Measurements from ENCODE around the gene KLF9.
A peak's percentile ranks its signal among the peaks of the same experiment; 100 is the strongest.

Gene KLF9

DNA sequence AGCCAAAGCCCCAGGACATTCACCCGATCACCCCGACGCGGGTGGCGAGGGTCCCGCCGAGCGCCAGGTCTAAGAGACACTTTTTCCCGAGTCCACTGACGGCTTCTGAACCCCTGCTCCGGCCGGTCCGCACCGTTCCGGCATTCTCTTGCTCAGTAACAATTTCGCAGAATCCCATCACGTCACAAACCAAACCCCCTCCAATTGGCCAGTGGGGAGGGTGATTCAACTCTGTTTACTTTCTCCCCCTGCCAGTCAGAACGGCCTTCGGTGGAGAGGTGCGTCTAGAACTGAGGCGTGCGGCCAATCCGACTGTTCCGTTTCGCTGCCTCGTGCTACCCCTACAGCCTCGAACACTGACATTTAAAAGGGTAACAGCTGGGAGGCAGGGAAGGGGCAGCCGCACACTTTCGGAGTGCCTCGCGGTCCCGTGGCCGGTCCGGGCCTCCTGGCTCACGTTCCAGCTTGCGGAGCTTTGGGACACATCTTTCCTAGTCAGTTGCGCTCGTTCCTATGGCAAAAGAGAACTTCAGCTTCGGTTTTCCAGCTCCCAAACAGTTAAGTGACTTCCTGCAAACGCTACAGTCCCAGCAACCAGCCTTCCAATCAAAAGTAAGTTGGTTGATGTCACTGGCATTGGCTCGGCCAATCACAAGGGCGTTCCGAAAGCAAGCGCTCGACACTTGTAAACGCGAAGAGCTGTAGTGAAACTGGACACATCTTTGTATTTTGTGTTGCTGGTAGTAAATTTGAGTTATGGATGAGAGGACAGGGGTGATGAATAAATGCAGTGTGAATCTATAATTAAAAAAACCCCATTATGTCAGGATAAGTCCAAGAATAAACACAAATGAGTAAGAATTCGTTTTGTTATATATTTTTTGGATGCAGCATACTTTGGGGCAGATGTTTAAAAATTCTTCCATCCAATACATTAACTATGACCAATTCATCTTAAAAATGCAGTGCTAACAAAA, at the start of gene KLF9:
Gene KLF9 (minus strand): TSS at position 859 of the 977 bp plus-strand sequence. CDS start 1,294 bp downstream, outside the sequence.
- DNase-seq, result peak; percentile 95

DNA sequence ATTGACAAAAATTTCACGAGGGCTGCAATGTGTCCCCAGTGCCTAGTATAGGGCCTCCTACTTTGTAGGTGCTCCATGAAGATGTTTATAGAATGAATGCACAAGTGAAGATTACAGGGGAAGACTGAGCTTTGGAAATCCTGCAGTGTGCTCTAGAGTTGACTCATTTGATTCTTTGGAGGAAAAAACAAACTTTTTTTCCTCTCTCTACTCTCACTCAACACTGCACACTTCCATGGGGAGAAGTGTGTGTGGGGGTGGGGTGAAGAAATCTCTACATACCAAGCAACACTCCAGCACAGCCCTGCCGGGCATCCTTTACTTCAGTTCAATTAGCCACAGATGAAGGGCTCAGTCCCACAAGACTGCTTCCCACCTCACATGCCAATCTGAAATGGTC, 49.4 kb upstream of the KLF9 start:
- DNase-seq, result no peak

DNA sequence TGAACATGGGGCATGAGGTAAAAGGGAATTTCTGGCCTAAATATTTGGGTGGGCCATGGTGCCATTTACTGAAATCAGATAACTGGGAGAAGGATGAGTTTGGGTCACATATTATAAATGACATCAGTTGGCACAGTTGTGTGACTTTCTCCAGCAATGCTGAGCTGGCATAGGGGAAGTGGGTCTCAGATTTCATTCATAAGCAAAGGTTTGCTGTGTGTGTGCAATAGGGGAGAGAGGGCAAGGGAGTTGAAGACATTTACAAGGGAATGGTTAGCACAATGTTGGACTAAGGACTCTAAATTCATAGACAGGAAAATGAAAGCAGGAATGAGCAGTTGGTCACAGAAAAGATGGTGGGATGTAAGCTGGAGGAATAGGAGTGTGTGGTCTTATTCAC, 47.8 kb upstream of the KLF9 start:
- DNase-seq, result no peak

DNA sequence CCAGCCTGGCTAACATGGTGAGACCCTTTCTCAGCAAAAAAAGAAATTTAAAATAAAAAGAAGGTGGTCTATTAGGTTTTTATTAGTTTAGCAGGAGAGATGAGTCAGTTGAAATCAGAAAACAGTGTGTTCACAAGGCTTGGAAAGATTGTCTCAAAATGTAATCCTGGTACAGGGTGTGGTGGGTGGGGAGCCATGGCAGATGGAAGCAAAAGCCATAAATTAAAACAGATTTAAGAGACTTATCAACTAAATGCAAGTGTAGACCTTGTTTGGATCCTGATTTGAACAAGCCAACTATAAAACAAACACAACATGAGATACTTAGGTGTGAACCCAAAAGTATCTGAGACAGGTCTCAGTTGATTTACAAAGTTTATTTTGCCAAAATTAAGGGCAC, 42.8 kb upstream of the KLF9 start:
- DNase-seq, result no peak

DNA sequence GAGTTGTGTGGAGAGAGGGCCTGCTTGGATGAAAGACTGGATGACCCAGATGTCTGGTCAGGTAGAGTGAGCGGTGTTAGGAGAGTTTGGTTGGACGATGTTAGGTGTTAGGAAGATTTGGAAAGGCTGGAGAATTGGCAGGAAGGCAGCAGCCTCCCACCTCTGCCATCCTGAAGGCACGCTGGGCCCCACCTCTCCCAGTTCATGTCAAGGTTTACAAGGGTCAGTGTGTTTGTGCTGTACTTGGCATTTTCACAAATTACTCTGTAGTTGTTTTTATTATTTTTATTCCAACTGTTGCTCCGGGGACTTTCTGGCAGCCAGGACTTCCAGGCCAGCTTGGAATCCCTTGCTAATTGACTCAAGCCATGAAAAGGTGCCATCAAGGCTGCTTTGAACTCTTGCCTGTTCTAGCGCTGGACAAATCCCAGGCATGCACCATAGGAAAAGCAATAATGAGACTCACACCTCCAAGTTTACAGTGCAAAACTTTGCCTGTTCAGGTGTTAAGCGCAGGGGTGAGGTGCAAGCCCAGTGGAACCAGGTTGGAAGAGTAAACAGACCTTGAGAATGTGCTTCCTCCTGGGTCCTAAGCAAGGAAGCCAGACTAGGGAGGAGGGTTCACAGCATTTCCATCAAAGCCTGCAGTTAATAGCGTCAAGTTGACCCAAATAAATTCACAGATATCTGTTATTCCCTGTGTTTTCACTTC, 41.7 kb upstream of the KLF9 start:
- no peak for DNase-seq

DNA sequence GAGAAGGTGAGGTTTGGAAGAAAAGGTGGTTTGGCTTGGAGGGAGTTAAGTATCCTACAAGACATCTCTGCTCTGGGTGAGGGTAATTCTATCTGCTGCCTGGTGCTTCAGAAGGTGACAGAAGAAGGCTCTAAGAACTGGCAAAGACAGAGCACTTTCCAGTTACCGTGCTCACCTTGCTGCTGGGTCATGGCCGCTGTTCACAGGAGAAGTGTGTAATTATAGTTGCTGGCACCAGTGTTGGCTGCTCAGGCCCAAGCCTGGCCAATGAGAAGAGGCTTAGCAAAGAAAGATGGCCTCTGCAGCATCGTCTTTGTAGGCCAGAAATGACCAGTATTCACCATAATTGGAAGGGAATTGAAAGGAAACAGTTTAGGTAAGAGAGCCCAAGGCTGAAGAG, 37.9 kb upstream of the KLF9 start:
- no peak for DNase-seq

DNA sequence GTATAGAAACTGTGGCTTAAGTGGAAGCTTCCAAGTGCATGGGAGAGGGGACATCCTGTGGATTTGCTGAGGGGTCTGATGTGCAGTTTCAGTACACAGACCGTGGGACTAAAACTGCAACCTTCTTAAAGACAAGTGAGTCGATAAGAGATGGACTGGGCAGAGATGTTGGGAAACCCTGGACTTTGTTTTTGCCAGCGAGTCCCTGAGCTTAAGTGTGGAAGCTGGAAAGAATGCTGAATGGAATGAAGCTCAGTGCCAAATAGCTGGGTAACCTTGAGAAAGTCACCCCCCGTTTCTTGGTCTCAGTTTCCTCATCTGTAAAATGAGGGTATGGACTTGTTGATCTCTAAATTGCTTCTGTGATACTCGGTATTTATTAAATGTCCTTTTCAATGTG, 37.3 kb upstream of the KLF9 start:
- no peak for DNase-seq

DNA sequence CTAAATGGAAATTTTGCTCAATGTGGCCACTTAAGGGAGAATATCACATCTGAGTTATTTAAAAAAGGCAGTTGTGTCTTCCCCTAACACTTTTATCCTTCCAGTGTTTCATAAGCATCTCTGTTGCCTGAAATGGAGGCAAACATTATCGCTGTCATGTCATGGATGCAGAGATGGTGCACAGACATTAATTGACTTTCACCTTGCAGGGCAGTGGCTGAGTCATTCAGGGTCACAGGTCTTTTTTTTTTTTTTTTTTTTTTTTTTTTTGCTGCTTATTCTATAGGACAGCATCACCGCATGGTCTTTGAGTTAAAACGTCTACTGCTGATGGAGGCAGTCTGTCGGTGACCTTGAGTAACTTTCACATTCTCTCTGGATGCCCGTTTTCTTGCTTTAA, 36.3 kb upstream of the KLF9 start:
- DNase-seq, result no peak

DNA sequence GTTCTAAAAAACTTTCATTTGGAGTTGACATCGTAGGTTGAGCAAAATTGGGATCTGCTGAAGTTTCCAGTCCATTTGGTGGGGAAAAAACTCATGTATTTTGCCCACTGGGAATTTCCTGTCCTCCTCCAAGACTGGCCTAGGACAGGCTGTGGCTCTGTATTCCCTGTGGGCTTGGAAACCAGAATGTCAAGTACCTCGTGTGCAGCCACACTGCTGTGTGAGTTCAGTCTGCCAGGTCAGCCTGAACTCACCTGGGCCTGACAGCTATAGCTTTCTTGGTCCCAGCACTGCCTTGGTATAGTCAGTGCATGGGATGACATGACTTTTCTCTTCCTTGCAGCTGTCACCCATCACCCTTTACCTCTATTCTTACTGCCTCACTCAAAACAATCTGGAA, 35.0 kb upstream of the KLF9 start:
- DNase-seq, result no peak

DNA sequence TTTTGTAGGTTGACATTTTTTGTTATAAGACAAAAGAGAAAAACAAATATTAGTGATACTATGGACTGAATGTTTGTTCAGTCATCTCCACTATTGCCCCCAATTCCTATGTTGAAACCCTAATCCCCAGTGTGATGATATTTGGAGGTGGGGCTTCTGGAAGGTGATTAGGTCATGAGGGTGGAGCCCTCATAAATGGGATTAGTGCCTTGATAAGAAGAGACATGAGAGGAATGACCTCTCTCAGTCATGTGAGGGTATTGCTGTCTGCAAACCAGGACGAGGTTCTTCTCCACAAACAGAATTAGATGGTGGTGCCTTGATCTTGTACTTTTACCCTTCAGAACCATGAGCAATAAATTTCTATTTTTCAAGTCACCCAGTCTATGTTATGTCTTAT, 34.5 kb upstream of the KLF9 start:
- no peak for DNase-seq

DNA sequence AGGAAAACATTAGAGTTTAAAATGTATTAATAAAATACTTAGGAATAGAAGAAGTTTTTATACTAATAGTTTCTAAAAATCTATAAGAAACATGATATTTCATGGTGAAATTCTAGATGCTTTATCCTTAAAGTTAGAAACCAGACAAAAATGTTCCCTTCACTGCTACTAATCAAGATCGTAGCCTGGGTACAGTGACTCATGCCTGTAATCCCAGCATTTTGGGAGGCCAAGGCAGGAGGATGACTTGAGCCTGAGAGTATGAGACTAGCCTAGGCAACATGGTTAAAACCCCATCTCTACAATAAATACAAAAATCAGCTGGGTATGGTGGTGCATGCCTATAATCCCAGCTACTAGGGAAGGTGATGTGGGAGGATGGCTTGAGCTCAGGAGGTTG, 30.4 kb upstream of the KLF9 start:
- DNase-seq, result no peak

DNA sequence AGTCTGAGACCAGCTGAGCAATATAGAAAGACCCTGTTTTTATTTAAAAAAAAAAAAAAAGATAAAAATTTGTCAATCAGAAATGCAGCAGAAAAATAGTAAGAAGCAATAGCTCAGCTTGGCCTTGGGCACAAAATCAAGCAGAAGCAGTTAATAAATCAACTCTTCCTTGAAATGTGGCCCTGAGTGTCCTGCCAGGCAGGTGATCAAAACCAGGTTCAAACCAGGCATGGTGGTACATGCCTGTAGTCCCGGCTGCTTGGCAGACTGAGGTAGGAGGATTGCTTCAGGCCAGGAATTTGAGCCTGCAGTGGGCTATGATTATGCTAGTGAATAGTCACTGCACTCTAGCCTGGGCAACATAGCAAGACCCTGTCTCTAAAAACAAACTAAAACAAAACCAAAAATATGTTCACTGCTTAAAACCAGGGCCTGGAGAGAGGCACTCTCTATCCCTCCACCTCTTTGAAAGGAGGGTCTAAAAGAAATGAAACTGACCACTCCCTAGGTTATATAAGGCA, 27.9 kb upstream of the KLF9 start:
- no peak for DNase-seq

DNA sequence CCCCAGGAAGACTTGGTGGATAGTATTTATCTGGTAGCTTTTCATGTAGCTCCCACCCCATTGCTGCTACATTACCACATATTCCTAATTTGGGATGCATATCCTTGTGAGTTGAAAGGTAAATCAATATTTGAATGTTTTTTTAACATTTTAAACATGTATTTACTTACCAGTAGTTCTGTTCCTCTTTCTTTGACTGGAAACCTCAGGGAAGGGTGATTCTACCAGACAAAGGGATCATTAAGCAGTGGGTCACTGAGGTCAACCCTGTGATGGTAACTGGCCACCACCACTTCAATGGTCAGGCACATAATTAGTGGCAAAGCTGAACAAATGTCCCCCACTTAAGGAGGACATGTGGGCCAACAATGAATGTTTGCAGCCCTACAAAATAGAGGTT, 27.2 kb upstream of the KLF9 start:
- no peak for DNase-seq

DNA sequence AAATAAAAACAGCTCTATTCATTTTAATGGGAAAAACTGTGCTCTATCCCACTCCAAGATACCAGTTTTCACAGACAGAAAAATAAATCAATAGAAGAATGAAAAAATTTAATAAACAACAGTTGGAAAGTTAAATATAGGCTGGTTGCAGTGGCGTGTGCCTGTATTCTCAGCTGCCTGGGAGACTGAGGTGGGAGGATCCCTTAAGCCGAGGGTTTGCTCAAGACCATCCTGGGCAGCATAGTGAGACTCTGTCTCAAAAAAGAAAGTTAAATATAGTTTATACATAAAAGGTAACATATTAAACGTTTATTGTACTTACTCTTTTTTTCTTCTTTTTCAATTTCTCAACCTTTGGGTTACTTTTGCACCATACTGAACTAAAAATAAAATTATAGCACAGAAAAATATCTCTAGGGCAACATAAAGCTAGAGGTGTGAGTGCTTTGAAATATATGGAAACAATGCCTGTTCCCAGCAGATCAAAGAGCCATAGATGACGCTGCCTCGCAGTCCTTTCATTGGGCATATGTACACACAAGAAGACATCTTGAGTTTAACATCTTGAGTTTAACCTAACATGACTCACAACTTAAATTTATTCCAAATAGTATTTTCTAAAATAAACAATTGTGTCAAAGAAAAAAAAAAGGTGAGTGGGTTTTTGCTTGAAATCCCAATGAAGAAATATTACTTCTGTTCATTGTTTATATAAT, 25.7 kb upstream of the KLF9 start:
- DNase-seq, result no peak

DNA sequence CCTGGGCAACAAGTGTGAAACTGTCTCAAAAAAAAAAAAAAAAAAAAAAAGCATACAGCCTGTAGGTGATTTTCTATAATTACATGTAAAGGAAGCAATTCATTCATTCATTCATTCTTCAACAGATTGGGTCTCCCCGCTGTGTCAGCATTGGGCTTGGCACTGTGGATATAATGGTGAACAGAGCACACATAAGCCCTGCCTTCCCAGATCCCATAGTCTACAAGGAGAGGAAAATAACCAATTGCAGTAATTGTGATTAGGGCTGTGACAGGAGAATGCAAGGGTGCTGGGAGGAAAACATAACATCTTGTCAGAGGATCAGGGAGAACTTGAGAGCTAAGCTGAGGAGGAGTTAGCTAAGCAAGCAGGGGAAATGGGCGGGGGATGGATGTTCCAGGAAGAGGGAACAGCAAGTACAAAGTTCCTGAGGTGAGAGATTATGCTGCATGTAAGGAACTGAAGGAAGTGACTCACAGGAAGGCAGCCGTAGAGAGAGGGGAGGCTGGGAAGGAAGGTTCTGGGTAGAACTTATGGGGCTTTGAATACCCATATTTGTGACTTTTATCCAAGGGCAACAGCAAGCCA, 24.0 kb upstream of the KLF9 start:
- no peak for DNase-seq

DNA sequence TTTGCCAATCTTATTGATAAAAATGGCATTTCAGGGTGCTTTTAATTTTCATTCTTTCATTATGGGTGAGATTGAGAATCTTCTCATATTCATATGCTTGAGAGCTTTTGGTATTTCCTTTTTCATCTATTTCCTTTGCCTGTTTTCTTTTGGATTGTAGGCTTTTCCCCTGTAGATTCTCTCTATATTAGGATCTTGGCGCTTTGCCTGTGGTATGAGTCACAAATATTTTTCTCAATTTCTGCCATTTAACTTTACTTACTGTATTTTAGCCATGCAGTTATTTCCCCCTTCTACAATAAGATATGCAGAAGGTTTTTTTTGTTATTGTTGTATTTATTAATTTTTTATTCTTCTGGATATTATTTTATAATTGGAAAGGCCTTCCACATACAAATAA, 21.5 kb upstream of the KLF9 start:
- DNase-seq, result no peak

DNA sequence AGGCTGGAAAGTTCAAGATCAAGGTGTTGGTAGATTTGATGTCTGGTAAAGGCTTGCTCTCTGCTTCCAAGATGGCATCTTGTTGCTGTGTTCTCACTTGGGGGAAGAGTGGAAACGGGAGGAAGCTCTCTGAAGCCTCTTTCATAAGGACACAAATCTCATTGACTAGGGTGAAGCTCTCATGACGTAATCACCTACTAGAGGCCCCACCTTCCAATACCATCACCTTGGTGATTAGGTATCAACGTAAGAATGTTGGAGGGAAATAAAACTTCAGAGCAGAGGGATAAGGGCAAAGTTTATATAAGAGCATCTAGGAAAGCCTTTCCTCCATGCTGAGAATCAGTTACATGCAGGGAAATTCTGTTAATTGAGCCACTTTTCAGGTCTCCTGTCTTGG, 15.4 kb upstream of the KLF9 start:
- no peak for DNase-seq

DNA sequence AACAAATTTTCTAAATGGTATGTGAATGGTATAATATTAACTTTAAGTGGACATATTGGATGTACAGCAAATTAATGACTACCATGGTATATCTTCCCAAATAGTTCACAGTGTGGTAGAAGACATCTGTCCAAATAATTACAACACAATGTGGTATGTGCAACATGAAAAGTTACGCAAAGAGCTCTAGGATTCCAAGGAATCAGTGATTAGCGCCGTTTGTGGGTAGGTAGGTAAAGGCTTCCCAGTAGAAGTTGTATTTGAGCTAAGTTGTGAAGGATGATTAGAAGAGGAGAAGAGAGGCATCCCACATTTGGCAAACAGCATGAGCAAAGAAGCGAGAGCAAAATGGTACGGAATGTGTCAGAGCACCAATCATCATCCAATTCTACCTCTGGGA, 14.3 kb upstream of the KLF9 start:
- no peak for DNase-seq

DNA sequence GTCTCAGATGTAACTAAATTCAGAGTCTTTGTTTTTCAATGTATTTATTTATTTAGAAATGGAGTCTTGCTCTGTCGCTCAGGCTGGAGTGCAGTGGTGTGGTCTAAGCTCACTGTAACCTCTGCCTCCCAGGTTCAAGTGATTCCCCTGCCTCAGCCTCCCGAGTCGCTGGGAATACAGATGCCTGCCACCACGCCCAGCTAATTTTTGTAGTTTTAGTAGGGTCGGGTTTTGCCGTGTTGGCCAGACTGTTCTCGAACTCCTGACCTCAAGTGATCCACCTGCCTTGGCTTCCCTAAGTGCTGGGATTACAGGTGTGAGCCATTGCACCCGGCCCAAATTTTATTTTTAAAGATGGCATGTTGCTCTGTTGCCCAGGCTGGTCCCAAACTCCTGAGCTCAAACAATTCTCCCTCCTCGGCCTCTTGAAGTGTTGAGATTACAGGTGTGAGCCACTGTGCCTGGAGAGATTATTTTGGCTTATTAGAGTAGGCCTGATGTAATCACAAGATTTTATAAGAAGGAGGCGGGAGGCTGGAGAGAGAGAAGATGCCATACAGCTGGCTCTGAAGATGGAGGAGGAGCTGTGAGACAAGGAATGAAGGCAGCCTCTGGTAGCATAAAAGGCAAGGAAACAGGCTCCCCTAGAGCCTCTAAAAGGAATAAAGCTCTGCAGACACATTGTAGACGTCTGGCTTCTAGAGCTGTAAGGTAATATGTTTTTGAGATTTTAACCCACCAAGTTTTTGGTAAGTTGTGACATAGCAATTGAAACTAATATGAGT, 12.9 kb upstream of the KLF9 start:
- DNase-seq, result no peak

DNA sequence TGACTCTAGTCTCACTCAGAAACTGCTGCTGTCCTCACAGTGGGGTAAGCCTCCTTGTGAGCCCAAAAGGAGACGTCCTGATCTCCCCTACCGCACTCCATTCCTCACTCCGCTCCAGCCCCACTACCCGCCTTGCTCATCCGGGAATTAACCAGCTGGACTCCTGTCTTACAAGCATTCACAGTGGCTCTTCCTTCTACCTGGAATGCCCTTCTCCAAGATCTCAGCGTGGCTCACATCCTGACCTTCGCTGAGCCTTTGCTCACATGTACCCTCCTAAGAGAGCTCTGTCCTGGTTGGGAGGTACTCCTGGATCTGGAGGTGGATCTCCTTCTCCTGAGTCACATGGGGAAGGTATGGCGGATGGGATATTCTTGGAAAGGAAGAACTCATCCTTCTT, 10.7 kb upstream of the KLF9 start:
- no peak for DNase-seq

DNA sequence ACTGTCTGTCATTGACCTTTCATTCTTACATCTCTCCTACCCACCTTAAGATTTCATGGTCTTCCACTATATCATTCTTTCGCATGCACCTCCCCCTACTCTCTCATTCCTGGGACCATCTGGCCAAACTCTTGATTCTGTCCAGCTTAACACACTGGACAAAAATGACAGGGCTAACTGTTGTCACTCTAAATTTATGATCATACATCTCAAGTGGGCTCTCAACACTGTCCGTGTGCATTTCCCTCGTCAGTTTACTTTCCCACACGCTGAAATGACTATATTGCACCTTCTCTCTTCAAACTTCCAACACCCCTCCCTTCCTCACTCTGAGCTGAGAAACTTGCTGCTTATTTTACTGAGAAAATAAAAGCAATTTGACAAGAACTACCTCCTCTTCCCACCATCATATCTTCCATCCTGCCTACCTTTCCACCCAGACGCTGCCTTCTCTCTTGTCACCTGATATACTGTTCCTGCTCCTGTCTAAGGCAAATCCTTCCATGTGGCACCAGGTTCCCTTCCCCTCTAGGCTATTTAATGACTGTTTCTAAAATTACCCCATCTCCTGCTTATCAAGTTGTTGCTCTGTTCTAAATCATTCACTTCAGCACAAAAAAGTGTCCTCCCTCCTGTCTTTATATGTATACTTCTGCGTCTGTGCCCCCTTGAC, 8.1 kb upstream of the KLF9 start:
- no peak for DNase-seq

Measured in midbrain (tissue), 1 donor.